Cardiac ventricle fibroblast (primary cell): ENCODE measurements around the gene WWC2. TPM values are rescaled to one million over a fixed set of nuclear protein-coding genes. Genes with fewer than 3 reads are reported as not detected.

Source experiments
- total RNA-seq: library from RNA; depleted of rRNA; stranded (reverse); fragments of >200 nt; gene quantifications from 2 replicates; pipeline ENCODE4 v1.2.3, GENCODE V29; 2015

WWC2 gene
- 11.7 and 13.5 TPM in 2 replicates for total RNA-seq

DNA sequence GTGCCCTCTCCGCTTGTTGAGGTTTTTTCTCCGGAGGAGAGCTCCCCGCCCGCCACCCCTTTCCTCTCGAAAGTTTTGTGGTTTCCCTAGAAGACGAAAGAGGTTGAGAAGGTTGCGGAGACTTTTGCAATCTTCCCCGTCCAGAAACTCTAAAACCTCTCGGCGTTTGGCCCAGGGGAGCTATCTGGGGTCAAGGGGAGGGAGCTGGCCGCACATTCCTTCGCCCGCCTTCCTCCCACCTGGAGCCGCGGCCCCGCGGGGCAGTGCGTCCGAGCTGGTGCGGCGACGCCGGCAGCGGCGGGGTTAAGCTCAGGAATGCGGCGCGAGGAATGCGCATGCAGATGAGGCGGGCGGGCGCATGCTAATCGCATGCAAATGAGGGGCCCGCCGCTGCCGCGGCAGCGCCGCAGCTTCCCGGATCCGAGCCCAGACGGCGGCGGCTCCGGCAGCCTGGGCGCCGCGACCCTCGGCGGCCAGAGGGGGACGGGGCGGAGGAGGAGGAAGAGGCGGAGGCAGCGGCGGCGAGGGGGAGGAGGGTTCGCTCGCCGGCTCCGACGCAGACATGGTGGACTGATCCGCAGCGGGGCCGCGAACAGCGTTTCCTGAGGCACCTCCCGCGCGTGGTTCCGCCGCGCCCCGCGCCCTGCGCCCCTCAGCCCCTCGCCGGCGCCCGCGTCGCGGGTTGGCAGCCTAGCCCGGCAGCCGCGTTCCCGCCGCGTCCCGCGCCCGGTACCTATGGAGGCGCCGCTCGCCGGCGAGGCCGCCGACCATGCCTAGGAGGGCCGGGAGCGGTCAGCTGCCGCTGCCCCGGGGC is at the start of gene WWC2:
WWC2 (plus strand) TSS at position 535 of the 814 bp plus-strand sequence; CDS start at position 770, 235 bp downstream.

DNA sequence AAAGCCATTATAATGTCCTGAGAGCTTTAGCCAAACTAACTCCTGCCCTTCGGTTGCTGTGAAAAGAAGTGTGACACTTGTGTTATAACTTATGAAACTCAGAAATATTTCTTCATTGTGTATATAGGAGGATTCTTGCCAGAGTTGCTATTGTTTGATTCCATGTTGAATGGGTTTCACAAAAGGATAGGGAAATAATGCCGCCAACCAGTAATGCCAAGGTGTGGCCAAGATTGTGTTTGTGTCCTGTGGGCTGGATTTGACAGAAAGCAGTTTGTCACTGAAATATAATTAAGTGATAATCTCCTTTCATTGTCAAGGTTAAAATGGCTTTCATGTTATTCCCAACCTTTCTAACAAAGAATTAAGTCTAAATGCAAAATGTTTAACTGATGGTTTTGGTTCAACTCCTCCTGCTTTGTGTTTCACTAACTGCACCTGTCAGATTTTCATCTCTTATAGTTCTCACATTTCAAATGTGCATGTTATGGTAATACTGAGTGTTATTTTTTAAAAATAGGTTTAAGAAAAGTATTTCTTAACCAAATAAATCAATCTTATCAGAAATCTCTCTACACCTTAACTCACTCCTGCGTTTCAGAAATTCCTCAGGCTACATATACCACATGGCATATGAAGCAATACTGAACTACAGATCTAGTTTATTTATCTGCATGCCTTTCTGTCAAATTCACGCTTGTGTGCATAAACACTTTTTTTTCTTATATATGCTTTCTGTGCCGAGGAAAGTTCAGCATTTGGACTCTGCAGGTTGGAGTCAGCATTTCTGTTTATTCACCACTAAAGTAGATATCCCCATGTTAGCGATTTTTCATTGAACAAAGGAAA is 221.4 kb downstream of the WWC2 start, which contains the start of gene CLDN22:
CLDN22 (minus strand) TSS at position 66 of the 849 bp plus-strand sequence; CDS start at position 8, 58 bp downstream.

GRCh38 chr4:183322326-183322725 is 223.3 kb downstream of the WWC2 start, which contains the start of gene CLDN24:
TSS of gene CLDN24 (minus strand) at chr4:183322426. CDS start at chr4:183322426, 0 bp downstream.

Other genes with a start within 250 kb of the WWC2 start
- 81.6 and 86.3 TPM in 2 replicates for gene DCTD, start 181.9 kb upstream of the WWC2 start, total RNA-seq
- gene CLDN22, start 221.0 kb downstream of the WWC2 start, total RNA-seq: not detected in 2 replicates
- gene CLDN24, start 223.2 kb downstream of the WWC2 start, total RNA-seq: not detected in 2 replicates